Lung microvascular endothelial cell (primary cell): Measurements from ENCODE around the gene FRMD8. TPM values are rescaled to one million over a fixed set of nuclear protein-coding genes. Genes with fewer than 3 reads are reported as not detected.

ENCODE experiments used
- DNase-seq, 2 donors: peaks; one replicate each; pipeline versions ENCODE4 v3.0.0 to v3.0.0-alpha.2; 2010; ENCODE audit warnings: low read depth in 2 of 2
- total RNA-seq: library from RNA; depleted of rRNA; stranded (reverse); fragments of >200 nt; gene quantifications from 2 replicates; pipeline ENCODE4 v1.2.1, GENCODE V29; 2014

FRMD8 gene
- total RNA-seq, 1 donor from 2014 or later, result 82.9 TPM

DNA sequence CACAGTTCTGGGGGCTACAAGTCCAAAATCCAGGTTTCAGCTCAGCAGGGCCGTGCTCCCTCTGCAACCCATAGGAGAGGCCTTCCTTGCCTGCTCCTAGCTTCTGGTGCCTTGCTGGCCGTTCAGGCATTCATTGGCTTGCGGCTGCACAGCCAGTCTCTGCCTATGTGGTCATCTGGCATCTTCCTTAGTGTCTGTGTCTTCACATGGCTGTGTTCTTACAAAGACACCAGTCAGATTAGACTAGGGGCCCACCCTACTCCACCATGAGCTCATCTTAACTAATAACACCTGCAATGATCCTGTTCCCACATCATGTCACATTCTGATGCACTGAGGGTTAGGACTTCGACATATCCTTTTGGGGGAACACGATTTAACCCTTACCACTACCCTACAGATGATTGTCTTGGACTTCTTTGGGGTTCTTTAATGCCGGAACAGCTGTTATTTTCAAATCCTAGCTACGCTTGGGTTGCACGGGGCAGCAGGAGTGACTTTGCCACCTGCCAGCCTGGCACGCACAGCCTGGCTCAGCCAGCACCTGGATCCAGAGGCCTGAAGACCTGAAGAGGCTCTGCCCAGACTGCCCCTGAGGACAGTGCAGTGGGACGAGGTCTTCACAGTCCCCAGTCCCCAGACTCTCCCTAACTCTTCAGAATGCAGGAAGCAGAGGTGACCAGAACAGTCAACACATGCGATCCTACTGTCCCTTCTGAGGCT is 28.5 kb downstream of the FRMD8 start:
- DNase-seq, result no peak

DNA sequence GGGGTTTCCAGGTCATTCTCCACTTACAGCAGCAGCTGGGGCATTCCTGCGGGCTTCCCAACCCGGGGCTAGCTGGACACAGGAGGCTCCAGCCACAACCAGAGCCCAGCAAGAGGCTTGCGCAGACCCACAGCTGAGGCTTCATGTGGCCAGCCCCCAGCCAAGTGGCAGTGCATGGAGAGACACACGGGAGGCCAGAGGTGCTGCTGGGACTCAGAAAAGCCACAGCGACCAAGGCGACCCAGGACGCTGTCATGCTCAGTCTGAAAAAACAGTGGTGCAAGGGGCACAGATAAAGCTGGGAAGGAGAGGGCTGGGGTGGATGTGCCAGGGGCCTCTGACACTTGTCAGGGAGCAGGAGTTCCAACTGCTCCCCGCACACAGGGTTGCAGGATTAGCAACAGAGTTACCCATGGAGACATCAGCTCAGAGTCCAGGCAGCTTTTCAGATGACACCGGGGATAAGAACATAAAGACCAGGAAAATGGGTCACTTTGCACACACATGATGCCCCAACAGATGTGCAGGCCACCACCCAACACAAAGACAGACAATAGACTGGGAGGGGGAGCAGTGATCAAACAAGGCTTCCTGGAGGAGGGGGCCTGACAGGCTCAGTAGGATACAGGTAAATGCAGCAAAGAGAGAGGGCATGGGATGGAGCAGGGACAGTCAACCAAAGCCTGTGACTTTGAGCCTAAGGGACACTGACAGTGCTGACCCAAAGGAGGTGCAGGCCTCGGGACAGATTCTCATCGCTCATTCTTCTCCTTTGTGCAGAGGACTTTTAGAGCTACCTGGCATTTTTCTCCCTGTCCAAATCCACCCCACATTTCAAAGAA is 29.3 kb downstream of the FRMD8 start:
- no peak for DNase-seq

DNA sequence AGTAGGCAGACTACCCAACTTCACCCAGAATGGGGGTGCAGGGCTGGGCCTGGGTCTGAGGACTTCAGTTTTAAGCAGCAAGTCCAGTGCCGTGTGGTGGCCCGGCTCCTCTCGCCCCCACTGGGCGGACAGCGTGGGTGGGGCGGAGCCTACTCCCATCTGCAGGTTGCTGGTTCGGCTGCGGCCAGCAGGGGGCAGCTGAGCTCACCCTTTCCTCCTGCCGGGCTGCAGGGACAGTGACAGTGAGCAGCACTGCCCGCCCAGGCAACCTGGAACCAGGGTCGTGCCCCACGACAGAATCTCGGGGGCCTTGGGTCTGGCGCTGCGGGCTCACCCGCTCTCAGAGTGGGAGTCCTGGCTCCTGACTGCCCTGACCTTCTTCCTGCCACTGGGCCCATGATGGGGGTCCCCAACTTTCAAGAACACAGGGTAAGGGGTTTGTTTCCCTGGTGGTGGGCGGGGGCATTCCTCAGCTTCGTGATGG is 29.9 kb downstream of the FRMD8 start:
- DNase-seq, result peak; percentile 84 to 92

DNA sequence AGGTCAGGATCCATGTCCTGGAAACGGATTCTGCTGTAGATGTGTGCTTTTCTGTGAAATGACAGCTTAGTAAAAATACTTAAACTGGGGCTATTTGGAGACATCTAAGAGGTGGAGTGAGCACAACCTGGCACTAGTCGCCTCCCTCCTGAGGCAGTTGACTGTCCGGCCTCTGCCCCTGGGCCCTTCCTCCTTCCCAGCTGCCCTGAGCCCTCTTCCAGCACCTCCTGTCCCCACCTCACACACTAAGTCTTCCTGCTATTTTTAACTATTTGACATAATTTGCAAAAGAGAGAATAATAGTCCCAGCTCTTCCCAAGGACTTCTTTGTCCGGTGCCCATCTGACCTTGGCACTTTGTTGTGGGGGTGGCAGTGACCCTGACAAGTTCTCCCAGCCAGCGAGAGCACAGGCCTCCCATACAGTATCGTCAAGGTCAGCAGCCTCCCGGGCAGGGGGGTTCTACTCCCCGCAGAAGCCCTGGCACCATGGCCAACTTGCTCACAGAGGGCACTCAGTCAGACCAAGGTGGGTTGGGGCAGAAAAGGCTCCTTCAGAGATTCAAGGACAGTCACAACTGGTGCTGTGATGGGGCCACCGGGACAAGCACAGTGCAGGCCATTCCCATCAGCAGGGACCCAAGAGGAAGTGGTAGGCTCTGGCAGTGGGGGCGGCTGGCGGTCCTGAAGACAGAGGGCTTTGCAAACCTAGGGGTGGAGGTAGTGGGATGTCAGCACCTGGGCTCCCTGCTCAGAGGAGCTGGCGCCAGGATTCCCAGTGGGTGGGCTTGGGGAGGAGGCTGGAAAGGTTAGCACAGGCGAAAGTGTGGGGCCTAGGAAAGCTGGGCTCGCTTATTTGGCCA is 30.6 kb downstream of the FRMD8 start:
- peak in 1 of 2 donors; percentile 27 for DNase-seq

DNA sequence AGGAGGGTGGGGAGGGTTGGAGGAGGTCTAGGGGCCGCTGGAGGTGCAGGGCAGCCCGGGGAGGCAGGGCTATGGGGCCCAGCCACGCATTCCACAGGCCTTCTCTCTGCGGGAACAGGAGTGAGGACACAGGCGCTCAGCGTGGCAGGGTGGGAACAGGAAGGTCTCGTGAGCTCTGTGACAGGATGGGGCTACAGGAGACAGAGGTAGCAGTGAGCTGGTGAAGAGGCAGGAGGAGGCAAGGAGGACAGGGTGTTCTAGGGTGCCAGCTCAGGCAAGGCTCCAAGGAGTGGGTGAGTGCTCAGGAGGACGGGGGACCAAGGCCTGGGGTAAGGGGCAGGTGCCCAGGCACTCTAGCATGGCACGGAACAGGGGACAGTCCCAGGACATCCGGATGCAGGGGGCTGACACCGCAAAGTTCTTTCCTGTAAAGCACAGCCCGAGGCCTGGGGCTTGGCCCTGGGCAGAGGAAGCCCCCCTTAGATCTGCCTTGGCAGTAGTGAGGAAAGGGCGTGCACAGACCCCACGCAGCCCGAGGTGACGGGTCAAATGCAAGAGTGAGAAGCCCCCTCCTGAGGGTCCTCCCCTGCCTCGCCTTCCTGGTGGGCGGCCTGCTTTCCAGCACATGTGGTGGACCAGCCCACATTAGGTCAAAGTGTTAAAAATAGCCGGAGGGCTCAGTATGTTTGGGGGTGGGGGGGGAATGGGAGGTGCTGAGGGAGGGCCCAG is 31.4 kb downstream of the FRMD8 start:
- peak; percentile 59 to 78 for DNase-seq

DNA sequence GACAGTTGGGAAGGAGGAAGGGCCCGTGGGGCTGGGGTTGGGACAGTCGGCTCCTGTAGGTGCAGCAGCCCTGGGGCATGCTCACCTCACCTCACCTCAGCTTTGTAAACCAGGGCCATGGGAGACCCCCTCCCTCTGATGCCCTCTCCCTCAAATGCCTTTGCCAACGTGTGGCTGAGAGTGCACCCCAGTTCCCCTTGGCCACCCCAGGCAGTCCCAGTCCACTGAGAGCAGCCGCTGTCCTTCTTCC is 31.9 kb downstream of the FRMD8 start:
- no peak for DNase-seq

DNA sequence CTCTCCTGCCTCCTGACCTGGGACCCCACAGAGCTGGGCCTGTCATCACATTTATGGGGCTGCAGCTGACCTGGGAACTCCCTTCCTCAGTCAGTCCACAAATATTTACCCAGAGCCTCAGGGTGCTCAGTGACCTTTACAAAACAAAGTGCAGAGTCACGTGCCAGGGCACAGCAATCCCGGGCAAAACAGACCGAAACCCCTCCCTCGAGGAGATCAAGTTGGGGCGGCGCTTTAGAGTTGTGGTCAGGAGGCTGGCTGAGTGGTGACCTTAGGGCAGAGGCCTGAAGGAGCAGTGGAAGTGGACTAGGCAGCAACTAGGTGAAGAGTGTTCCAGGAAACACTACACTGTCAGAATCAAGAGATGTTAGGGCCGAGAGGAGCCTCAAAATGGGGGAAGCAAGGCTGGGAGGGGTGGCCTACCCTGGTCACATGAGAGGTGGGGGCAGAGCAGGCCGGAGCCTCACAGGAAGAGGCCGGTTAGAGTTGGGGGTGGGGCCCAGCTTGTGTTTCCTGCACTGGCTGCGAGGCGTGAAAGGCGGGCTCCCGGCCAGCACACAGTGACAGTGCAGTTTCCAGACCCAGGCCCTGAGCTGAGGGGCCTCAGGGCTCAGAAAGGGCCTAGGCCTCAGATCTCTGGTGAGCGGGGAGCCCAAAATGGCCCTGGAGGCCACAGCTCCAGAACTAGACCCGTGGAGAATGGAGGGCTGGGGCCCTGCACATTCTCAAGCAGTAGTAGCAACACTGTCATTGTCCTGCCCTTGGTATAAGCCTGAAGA is 32.4 kb downstream of the FRMD8 start:
- peak; percentile 98 to 100 for DNase-seq

DNA sequence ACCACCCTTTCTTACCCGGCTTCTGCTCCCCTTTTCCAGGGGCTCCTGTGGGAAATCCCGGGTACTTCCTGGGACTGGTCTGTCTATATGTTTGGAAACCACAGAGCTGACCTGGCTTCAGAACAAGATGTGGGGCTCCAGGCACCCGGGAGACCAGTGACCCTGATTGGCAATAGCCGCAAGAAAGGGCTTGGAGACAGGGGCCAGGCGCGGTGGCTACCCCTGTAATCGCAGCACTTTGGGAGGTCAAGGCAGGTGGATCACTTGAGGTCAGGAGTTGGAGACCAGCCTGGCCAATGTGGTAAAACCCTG is 33.0 kb downstream of the FRMD8 start:
- DNase-seq, result no peak

DNA sequence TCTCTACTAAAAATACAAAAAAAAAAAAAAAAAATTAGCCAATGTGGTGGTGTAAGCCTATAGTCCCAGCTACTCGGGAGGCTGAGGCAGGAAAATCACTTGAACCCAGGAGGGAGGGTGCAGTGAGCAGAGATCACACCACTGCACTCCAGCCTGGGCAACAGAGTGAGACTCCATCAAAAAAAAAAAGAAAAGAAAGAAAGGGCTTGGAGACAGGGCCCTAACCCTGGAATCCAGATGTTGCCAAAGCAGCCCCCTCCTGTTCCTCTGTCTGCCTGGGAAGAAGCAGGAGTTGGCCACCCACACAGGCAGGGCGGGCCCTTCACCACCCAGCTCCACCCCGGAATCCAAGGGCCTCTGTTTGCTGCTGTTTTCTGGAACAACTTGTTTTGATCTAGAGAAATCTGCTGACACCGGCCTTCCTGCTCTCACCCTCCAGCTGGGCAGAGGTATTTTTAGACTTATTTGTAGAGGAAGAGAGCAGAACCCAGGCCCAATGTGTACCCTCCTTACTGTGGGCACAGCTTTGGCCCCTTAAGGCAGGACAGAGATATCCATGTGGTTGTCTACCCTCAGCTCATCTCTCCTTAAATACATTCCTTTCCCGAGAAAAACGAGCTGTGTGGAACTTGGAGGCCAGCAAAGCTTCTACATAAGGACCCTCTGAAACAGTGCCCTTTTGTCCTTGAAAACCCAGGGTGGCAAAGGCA is 33.5 kb downstream of the FRMD8 start:
- DNase-seq, result peak; percentile 71 to 92

DNA sequence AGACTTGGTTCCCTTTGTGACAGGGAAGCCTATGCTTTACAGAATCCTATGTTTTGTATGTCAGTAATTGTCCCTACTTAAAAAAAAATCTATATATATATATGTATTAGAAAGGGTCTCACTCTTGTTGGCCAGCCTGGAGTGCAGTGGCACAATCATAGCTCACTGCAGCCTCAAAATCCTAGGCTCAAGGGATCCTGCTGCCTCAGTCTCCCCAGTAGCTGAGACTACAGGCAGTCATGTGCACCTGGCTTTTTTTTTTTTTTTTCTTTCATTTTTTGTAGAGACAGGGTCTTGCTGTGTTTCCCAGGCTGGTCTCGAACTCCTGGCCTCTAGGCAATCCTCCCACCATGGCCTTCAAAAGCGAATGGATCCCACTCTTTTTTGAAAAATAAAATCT is 34.1 kb downstream of the FRMD8 start:
- DNase-seq, result no peak

DNA sequence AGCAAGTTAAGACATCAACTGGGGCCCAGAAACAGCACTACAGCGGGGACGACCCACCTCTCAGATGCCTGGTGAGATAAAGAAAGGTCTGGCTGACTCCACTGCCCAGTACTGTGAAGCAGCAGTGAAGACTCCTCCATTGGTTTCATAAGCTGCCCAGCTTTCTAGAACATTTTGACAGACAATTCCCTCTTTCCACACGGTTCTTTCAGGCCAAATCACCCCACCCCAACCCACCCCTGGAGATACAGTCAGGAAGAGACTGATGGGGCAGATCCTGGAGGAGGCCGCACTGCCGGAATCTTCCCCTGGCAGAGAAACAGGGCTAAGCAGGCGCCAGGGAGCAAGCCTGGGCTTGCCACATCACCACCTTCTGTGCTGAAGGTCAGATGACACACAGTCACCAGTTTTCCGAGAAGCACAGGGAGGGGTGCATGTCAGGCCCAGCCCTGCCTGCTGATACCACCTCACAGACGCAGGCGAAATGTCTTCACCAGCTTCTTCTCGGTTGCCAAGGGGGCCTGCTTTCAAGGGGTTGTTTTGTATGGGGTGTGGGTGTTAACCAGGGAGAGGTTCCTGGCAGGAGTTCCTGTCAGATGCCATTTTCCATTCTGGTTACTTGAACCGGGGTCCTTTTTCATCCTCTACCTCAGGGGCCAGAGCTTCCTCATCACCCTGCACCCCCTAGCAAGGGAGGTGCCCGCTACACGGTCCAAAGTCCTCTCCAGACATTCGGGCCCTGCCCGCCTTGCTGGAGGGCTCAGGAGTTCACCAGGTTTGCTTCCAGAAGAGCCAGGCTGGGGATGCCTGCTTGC is 34.7 kb downstream of the FRMD8 start:
- peak; percentile 93 to 98 for DNase-seq

DNA sequence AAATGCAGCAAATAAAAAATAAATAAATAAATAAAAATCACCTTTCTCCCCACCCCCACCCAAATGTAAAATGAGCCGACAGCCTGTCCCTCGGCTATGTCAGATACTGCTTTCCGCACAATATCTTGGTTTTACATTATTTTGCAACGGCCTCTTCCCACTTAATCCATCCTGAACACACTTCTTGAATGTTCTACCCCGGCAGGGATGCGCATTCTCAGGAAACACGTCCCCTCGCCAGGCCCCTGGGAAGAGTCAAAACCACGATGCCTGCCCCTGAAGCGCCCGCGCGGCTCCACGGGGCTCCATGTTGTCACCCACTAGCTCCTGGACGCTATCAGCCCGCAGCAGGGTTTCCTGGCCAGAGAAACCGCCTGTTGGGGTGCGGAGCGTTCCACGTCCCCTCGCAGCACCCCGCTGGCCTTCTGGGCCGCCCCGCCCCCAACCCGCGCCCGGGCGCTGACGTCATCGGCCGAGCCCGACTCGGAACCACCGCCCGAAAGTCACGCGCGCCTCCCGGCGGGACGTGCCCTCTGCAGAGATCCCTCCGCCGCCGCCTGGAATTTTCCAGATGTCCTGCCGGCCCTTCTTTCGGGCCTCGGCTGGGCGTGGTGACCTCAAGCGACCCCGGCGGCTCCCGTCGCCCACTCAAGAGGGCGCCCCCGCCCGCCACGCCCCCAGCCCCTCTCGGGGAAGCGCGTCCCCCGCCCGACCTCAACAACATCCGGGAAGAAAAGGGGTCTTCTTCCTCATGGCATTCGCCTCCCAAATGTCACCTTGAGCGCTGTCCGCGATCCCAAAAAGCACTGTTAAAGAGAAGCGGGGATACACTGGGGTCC is 35.6 kb downstream of the FRMD8 start:
- peak; percentile 98 to 99 for DNase-seq

DNA sequence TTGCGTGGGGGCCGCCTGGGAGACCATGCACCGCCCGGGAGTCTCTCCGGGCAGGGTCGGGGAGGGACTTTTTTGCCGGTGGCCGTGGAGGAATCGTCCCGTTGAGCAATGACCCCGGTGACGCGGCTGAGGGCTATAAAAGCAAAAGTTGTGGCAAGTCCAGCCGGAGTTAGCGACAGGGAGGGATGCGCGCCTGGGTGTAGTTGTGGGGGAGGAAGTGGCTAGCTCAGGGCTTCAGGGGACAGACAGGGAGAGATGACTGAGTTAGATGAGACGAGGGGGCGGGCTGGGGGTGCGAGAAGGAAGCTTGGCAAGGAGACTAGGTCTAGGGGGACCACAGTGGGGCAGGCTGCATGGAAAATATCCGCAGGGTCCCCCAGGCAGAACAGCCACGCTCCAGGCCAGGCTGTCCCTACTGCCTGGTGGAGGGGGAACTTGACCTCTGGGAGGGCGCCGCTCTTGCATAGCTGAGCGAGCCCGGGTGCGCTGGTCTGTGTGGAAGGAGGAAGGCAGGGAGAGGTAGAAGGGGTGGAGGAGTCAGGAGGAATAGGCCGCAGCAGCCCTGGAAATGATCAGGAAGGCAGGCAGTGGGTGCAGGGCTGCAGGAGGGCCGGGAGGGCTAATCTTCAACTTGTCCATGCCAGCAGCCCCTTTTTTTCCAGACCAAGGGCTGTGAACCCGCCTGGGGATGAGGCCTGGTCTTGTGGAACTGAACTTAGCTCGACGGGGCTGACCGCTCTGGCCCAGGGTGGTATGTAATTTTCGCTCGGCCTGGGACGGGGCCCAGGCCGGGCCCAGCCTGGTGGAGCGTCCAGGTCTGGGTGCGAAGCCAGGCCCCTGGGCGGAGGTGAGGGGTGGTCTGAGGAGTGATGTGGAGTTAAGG is 36.4 kb downstream of the FRMD8 start, which contains the start of gene NEAT1:
Gene NEAT1 (plus strand): TSS at position 166 of the 883 bp plus-strand sequence.
- peak; percentile 95 to 99 for DNase-seq

DNA sequence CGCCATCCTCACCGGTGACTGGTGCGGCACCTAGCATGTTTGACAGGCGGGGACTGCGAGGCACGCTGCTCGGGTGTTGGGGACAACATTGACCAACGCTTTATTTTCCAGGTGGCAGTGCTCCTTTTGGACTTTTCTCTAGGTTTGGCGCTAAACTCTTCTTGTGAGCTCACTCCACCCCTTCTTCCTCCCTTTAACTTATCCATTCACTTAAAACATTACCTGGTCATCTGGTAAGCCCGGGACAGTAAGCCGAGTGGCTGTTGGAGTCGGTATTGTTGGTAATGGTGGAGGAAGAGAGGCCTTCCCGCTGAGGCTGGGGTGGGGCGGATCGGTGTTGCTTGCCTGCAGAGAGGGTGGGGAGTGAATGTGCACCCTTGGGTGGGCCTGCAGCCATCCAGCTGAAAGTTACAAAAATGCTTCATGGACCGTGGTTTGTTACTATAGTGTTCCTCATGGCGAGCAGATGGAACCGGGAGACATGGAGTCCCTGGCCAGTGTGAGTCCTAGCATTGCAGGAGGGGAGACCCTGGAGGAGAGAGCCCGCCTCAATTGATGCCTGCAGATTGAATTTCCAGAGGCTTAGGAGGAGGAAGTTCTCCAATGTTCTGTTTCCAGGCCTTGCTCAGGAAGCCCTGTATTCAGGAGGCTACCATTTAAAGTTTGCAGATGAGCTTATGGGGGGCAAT is 37.2 kb downstream of the FRMD8 start:
- DNase-seq, result peak in 1 of 2 donors; percentile 39

DNA sequence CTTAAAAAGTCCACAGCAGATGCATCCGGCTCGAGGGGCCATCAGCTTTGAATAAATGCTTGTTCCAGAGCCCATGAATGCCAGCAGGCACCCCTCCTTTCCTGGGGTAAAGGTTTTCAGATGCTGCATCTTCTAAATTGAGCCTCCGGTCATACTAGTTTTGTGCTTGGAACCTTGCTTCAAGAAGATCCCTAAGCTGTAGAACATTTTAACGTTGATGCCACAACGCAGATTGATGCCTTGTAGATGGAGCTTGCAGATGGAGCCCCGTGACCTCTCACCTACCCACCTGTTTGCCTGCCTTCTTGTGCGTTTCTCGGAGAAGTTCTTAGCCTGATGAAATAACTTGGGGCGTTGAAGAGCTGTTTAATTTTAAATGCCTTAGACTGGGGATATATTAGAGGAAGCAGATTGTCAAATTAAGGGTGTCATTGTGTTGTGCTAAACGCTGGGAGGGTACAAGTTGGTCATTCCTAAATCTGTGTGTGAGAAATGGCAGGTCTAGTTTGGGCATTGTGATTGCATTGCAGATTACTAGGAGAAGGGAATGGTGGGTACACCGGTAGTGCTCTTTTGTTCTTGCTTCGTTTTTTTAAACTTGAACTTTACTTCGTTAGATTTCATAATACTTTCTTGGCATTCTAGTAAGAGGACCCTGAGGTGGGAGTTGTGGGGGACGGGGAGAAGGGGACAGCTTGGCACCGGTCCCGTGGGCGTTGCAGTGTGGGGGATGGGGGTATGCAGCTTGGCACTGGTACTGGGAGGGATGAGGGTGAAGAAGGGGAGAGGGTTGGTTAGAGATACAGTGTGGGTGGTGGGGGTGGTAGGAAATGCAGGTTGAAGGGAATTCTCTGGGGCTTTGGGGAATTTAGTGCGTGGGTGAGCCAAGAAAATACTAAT is 38.0 kb downstream of the FRMD8 start:
- peak; percentile 45 to 57 for DNase-seq
